Smooth muscle cell of the pulmonary artery (primary cell): ENCODE results near the gene MPZ. TPM values are rescaled to one million over a fixed set of nuclear protein-coding genes. Genes with fewer than 3 reads are reported as not detected.

Experiments
- total RNA-seq: library from RNA; depleted of rRNA; stranded (reverse); fragments of >200 nt; gene quantifications from 2 replicates; pipeline ENCODE4 v1.2.3, GENCODE V29; 2014

Gene MPZ
- total RNA-seq = 0.89 and 2.2 TPM in 2 replicates

GRCh38 chr1:161309868-161310267 lies at the start of gene MPZ:
TSS of gene MPZ (minus strand) at chr1:161309968. CDS start at chr1:161309905, 63 bp downstream.

GRCh38 chr1:161314201-161314981 lies 4.6 kb upstream of the MPZ start, which contains the start of gene SDHC:
TSS of gene SDHC (plus strand) at chr1:161314381. CDS start at chr1:161314406, 25 bp downstream.

GRCh38 chr1:161258439-161259344 lies 51.1 kb downstream of the MPZ start, which contains the start of gene PCP4L1:
TSS of gene PCP4L1 (plus strand) at chr1:161258745. CDS start at chr1:161258975, 230 bp downstream.

Other genes starting within 250 kb of the MPZ start
- gene ARHGAP30, start 240.1 kb downstream of the MPZ start, total RNA-seq = not detected in 2 replicates
- gene NECTIN4, start 220.4 kb downstream of the MPZ start, total RNA-seq = 0.07 and 0.13 TPM in 2 replicates
- 0.98 and 1.2 TPM in 2 replicates for gene KLHDC9, start 211.6 kb downstream of the MPZ start, total RNA-seq
- 20.5 and 23.6 TPM in 2 replicates for gene PFDN2, start 191.9 kb downstream of the MPZ start, total RNA-seq
- 25.5 and 26.2 TPM in 2 replicates for gene NIT1, start 191.9 kb downstream of the MPZ start, total RNA-seq
- 33.2 and 35.8 TPM in 2 replicates for gene DEDD, start 177.3 kb downstream of the MPZ start, total RNA-seq
- gene UFC1, start 156.0 kb downstream of the MPZ start, total RNA-seq = 79.2 and 79.4 TPM in 2 replicates
- gene USP21, start 150.5 kb downstream of the MPZ start, total RNA-seq = 12.3 and 13.6 TPM in 2 replicates
- gene PPOX, start 143.5 kb downstream of the MPZ start, total RNA-seq = 7.4 and 10.0 TPM in 2 replicates
- 32.5 and 45.2 TPM in 2 replicates for gene B4GALT3, start 132.5 kb downstream of the MPZ start, total RNA-seq
- 2.1 and 14.7 TPM in 2 replicates for gene ADAMTS4, start 110.9 kb downstream of the MPZ start, total RNA-seq
- 154 and 159 TPM in 2 replicates for gene NDUFS2, start 107.6 kb downstream of the MPZ start, total RNA-seq
- gene FCER1G, start 94.7 kb downstream of the MPZ start, total RNA-seq = not detected in 2 replicates
- gene APOA2, start 86.3 kb downstream of the MPZ start, total RNA-seq = not detected in 2 replicates
- gene TOMM40L, start 83.9 kb downstream of the MPZ start, total RNA-seq = 9.9 and 10.5 TPM in 2 replicates
- not detected in 2 replicates for gene NR1I3, start 71.8 kb downstream of the MPZ start, total RNA-seq
- gene PCP4L1, start 51.2 kb downstream of the MPZ start, total RNA-seq = 0.26 TPM in 1 of 2 replicates, not detected in the other
- 33.0 and 49.3 TPM in 2 replicates for gene SDHC, start 4.4 kb upstream of the MPZ start, total RNA-seq
- gene CFAP126, start 57.9 kb upstream of the MPZ start, total RNA-seq = not detected in 2 replicates
- gene FCGR2A, start 195.5 kb upstream of the MPZ start, total RNA-seq = 0.20 and 0.50 TPM in 2 replicates
- gene HSPA6, start 214.6 kb upstream of the MPZ start, total RNA-seq = 0.65 and 4.5 TPM in 2 replicates
- not detected in 2 replicates for gene FCGR3A, start 239.8 kb upstream of the MPZ start, total RNA-seq